Tibial artery (tissue), 4 donors: ENCODE results near the gene GAMT.

ENCODE experiments used
- DNase-seq, 2 donors: peaks; one replicate each; pipeline ENCODE4 v3.0.0-alpha.2; 2019
- H3K27ac ChIP-seq, 2 donors: fragments of 200-600 bp; sonication (generic) in 1 of 2; 1 replicate in 1 of 2; 2 replicates in 1 of 2; pipeline ENCODE4 v1.5.1; 2018 to 2019; ENCODE audit warnings: mild to moderate bottlenecking in 1 of 2
- H3K27me3 ChIP-seq, 2 donors: fragments of 200-600 bp; sonication (generic) in 1 of 2; one replicate each; pipeline versions ENCODE4 v1.5.1 to v1.6.0; 2016 to 2019
- H3K36me3 ChIP-seq, 3 donors: fragments of 200-600 bp; sonication (generic) in 2 of 3; one replicate each; pipeline ENCODE4 v1.5.1; 2016 to 2019; ENCODE audit warnings: mild to moderate bottlenecking in 2 of 3
- H3K4me1 ChIP-seq, 4 donors: fragments of 200-600 bp; sonication (generic) in 2 of 4; 1 replicate in 3 of 4; 2 replicates in 1 of 4; pipeline ENCODE4 v1.5.1; 2016 to 2019
- H3K4me3 ChIP-seq, 2 donors: fragments of 200-600 bp; sonication (generic) in 1 of 2; 1 replicate in 1 of 2; 2 replicates in 1 of 2; pipeline ENCODE4 v1.5.1; 2018 to 2019; ENCODE audit warnings: mild to moderate bottlenecking in 2 of 2
- H3K9me3 ChIP-seq, 3 donors: fragments of 200-600 bp; sonication (generic) in 1 of 3; one replicate each; pipeline ENCODE4 v1.5.1; 2016 to 2019
- CTCF ChIP-seq, 2 experiments: fragments of 200-600 bp in 1 of 2; fragments of 450-650 bp in 1 of 2; IDR thresholded peaks; one replicate each; pipeline ENCODE4 v1.5.1; 2017 to 2019; ENCODE audit warnings: antibody characterized with exemption in 2 of 2, mild to moderate bottlenecking in 1 of 2, moderate library complexity in 1 of 2
- intact Hi-C: fragments of 100-400 bp; cut with DNase I; formaldehyde crosslinking; loops from one replicate; pipeline ENCODE4 v1.15.0; 2023; ENCODE audit warnings: low total_unique reads

GAMT gene

DNA sequence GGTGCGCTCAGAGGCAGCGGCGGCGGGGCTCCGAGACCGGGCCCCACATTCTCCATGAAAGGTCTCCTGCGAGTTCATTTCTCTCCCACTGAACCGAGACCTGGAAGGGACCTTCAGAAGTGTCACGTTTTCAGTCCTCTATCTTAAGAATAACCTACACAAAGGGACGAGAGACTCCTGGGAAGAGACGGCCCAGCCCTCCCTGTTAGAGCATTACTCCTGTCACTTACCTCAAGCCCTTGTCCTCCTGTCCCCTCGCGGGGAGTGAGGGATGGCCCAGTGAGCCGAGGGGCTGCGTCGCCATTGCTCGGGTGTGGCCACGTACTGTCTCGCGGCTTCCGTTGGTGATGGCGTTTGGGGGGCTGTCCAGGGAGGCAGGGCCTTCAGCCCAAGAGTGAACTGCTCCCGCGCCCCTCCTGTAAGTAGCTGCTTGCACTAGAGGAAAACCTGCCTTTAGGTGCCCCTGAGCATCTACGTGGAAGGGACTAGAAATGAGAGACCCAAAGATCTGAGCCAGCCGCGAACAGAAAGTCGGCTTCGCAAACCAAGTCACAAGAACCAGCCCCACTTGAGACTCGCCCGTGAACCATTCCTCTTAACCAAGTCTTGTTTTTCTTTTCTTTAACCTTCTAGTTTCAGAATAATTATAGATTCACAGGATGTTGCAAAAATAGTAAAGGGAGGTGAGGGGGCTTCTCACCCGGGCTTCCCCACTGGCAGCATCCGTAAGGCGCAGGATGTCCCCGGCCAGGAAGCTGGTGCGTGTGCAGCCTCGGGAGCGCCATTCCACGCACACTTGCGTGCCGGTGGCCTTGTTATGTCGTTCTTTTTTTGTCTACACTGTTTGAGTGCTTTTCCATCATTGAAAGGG, 38.7 kb downstream of the GAMT start:
- peaks cover 39 to 87% (median 73%) of the 10 kb centered on the region in 3 donors for H3K36me3 ChIP-seq
- no peaks in the 10 kb centered on the region for H3K27me3 ChIP-seq
- no peak for DNase-seq
- H3K4me3 ChIP-seq = no peak overlapping the region
- no peaks in the 10 kb centered on the region for H3K9me3 ChIP-seq
- H3K4me1 ChIP-seq = peaks cover 0 to 30% (median 23%) of the 10 kb centered on the region in 4 donors
- TF ChIP-seq CTCF (IDR thresholded peaks at IDR 0.05) = no peak
- intact Hi-C loops = no loop called here
- H3K27ac ChIP-seq = peak overlapping the region; percentile 73 to 77

DNA sequence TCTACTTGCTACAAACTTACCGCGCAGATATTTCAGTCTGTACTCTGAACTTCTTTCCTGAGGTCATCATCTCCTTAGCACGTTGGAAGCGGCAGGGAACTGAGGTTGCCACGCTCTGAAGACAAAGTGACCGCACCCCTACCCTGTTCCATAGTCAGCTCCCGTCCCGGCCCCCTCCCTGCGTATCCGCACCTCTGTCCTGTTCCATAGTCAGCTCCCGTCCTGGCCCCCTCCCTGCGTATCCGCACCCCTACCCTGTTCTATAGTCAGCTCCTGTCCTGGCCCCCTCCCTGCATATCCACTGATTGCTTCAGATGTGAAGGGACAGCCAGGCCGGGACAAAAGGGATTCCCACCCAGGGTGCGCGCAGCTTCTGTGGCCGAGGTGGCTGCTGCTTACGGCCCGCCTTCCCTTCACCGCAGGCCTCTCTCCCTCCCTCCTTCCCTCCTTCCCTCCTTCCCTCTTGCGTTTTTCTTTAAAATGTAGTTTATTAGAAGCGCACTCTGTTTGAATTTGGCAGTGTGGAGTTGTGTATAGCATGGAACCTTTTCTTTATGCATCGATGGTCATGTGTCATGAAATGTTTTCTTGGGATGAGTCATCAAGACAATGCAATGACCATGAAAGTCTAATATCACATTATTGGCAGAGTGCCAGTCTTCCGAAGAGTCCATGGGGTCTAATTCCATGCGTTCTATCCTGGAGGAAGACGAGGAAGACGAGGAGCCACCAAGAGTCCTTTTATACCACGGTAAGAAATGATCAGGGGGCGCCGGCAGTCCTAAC, 39.5 kb downstream of the GAMT start:
- Histone ChIP-seq H3K27me3 (no peaks in the 10 kb centered on the region), H3K9me3 (no peaks in the 10 kb centered on the region), H3K27ac (peak overlapping the region; percentile 73 to 77), H3K4me1 (peaks cover 0 to 36% (median 26%) of the 10 kb centered on the region in 4 donors), H3K4me3 (peak overlapping the region; percentile 36 to 49), H3K36me3 (peaks cover 35 to 80% (median 68%) of the 10 kb centered on the region in 3 donors)
- TF ChIP-seq CTCF (IDR thresholded peaks at IDR 0.05) = no peak
- intact Hi-C loops = no loop called here
- DNase-seq = no peak

DNA sequence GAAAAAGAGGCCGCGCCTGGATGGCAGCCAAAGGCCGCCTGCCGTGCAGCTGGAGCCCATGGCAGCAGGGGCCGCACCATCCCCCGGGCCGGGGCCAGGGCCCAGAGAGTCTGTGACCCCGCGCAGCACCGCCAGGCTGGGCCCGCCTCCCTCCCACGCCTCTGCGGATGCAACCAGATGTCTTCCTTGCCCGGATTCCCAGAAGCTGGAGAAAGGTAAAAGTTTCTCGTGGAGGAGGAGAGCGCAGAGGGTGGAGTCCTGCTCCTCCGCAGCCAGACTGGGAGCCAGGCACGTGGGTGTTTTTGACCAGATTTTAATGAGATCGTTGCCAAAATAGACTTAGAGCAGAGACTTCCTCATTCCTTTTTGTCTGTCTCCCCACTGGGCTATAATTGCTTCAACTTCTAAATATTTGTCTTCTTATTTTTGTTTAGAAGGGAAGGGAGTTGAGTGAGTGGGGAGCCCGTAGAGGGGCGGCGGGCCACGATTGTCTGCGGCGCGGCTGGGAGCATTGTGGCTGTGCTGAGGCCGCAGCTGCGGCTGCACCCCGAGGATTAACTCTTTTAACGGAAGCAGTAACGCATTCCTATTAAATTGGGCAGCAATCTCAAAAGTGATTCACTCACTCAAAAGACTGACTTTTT, 40.4 kb downstream of the GAMT start:
- H3K27me3 ChIP-seq = no peaks in the 10 kb centered on the region
- peak; percentile 52 to 85 for DNase-seq
- peak overlapping the region; percentile 73 to 77 for H3K27ac ChIP-seq
- peak overlapping the region; percentile 36 to 49 for H3K4me3 ChIP-seq
- TF ChIP-seq CTCF (IDR thresholded peaks at IDR 0.05) = no peak
- H3K36me3 ChIP-seq = peaks cover 28 to 72% (median 59%) of the 10 kb centered on the region in 3 donors
- H3K9me3 ChIP-seq = no peaks in the 10 kb centered on the region
- intact Hi-C loops = no loop called here
- H3K4me1 ChIP-seq = peaks cover 0 to 44% (median 34%) of the 10 kb centered on the region in 4 donors

- intact Hi-C loops = no loop called here
- Histone ChIP-seq H3K27ac (peak overlapping the region; percentile 73 to 77), H3K9me3 (no peaks in the 10 kb centered on the region), H3K36me3 (peaks cover 25 to 65% (median 53%) of the 10 kb centered on the region in 3 donors), H3K4me3 (peak overlapping the region; percentile 36 to 49), H3K4me1 (peaks cover 0 to 44% (median 36%) of the 10 kb centered on the region in 4 donors), H3K27me3 (no peaks in the 10 kb centered on the region)
- TF ChIP-seq CTCF (IDR thresholded peaks at IDR 0.05) = no peak
- no peak for DNase-seq
Measured at GRCh38 chr19:1360126-1360817, 41.1 kb downstream of the GAMT start.
